ENCODE data around the gene AMELY. TPM values are rescaled to one million over a fixed set of nuclear protein-coding genes. Genes with fewer than 3 reads are reported as not detected.
"Not testable (repeated sequence)": the region's sequence is repeated elsewhere in the genome, so short reads cannot be mapped to it uniquely, and the experiment has no call there.

The AMELY gene
- total RNA-seq, 1 donor from 2014 or later = not detected

GRCh38 chrY:6894496-6894895, 17.1 kb downstream of the AMELY start:
- no peak for DNase-seq (ENCODE audit: low read depth)
- no peak overlapping the region for H3K4me3 ChIP-seq (ENCODE audit: low read depth, low read length)
- no peaks in the 10 kb centered on the region for H3K36me3 ChIP-seq (ENCODE audit: control insufficient read depth, insufficient read depth, low read length)
- TF ChIP-seq, protein P1, sequence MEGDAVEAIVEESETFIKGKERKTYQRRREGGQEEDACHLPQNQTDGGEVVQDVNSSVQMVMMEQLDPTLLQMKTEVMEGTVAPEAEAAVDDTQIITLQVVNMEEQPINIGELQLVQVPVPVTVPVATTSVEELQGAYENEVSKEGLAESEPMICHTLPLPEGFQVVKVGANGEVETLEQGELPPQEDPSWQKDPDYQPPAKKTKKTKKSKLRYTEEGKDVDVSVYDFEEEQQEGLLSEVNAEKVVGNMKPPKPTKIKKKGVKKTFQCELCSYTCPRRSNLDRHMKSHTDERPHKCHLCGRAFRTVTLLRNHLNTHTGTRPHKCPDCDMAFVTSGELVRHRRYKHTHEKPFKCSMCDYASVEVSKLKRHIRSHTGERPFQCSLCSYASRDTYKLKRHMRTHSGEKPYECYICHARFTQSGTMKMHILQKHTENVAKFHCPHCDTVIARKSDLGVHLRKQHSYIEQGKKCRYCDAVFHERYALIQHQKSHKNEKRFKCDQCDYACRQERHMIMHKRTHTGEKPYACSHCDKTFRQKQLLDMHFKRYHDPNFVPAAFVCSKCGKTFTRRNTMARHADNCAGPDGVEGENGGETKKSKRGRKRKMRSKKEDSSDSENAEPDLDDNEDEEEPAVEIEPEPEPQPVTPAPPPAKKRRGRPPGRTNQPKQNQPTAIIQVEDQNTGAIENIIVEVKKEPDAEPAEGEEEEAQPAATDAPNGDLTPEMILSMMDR (IDR thresholded peaks at IDR 0.05; ENCODE audit: insufficient read depth, low read length, poor library complexity, severe bottlenecking) = no peak
- H3K27me3 ChIP-seq (ENCODE audit: control insufficient read depth, insufficient read depth, low read length) = no peaks in the 10 kb centered on the region

DNA sequence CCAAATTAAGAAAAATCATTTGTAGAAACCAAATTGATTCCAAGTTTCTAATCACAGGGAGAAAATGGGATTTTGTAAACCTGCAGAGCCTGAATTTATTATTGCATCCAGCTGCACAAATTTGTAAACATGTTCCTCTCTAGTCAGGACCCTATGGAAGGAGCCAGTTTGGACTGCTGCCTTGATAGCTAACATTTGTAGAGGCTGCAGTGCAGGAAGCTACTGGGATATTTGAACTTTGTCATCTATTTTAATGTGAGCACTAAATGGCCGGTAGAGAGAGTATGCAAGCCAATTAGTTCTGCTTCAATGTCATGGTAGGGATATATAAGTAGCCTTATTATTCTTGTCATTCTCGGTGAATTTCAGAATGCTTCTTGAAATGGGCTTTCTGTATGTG, 62.2 kb downstream of the AMELY start:
- DNase-seq (ENCODE audit: low read depth) = no peak
- TF ChIP-seq, protein P1 (IDR thresholded peaks at IDR 0.05; ENCODE audit: insufficient read depth, low read length, poor library complexity, severe bottlenecking) = no peak
- Histone ChIP-seq H3K27me3 (ENCODE audit: control insufficient read depth, insufficient read depth, low read length) (no peaks in the 10 kb centered on the region), H3K4me3 (ENCODE audit: low read depth, low read length) (no peak overlapping the region), H3K36me3 (ENCODE audit: control insufficient read depth, insufficient read depth, low read length) (no peaks in the 10 kb centered on the region)

- H3K36me3 ChIP-seq (ENCODE audit: control insufficient read depth, insufficient read depth, low read length); H3K27me3 ChIP-seq (ENCODE audit: control insufficient read depth, insufficient read depth, low read length); DNase-seq (ENCODE audit: low read depth); H3K4me3 ChIP-seq (ENCODE audit: low read depth, low read length): not testable (repeated sequence)
Measured at GRCh38 chrY:6842650-6843049, 68.9 kb downstream of the AMELY start.

Other genes with a start within 250 kb of the AMELY start
- 2.4 and 2.5 TPM in 2 replicates for gene TBL1Y, start 1.1 kb downstream of the AMELY start, total RNA-seq